ENCODE data around the gene MIGA1.

GRCh38 chr1:77888781-77889642 lies 109.6 kb downstream of the MIGA1 start:
- TF ChIP-seq CTCF (IDR thresholded peaks at IDR 0.05): no peak
- no peak for TF ChIP-seq EP300 (IDR thresholded peaks at IDR 0.05)
- TF ChIP-seq POLR2A (IDR thresholded peaks at IDR 0.05): no peak
